ENCODE data around the gene FGB.

Gene FGB

GRCh38 chr4:154597798-154598774 lies 35.3 kb downstream of the FGB start:
- DNase-seq, result no peak

- no peak for DNase-seq
Measured at GRCh38 chr4:154602404-154603020, 39.7 kb downstream of the FGB start.

GRCh38 chr4:154603033-154603943 lies 40.5 kb downstream of the FGB start:
- DNase-seq, result no peak

DNA sequence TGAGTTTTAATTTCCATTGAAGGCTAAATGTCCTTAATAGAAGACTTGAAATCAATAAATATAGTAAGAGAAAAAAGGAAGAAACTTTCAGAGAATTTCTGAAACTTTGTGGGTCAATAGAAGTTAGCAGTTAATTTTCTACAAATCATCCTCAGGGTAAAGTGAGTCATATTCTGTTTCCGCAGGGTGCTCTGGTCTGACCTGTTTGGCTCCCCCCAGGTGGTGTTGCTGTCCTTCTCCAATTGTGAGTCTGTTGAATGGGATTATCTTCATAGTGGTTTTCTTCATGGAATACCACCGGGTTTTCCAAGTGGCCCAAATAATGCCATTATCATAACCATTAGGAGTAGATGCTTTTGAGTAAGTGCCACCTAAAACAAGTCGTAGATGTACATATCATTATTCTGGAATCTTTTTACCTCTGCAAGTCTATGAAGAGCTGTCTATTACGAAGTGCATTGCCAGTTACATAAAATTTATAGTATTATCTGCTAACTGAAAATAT lies 41.9 kb downstream of the FGB start:
- no peak for DNase-seq

DNA sequence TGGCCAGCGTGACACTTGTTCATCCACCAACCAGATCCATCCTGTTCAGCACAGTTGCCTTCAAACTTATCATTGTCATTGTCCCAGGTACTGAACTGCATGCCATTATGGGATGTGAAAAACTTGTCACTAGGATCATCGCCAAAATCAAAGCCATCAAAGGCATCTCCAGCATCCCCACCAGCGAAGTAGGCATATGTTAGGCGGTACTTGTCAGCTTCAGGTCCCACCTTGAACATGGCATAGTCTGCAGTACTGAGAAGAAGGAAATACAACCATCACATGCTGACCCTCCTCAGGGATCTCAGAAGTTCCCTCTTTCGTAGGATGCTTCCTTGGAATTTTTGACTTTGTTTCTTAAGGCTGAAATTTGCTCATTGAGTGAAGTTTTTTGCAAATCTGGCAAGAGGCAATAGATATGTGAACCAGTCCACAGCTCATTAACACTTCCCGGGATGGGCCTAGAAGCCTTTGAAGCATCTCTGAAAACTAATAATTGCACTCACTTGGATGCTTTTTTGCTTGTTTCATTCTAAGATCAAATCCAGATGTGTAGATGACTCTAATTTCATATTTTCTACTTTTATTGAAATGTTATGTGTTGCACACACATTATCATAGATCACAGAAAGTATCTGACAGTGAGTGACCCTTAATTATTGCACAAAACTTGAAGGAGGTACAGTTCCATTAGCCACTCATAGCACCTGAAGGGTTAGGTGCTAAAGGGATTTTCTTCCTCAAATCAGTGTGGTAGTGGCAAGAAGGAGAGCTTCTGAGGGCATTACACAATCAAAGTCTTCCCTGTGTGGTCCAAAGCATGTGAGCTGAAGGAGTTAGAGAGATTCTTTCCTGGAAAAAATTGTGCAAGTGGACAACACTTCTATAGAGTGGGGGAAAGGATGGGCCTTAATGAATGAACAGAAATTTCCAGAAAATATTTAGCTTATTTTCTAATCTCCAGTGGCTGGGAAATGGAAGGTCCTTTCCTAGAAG lies 44.2 kb downstream of the FGB start:
- DNase-seq, result no peak

- no peak for DNase-seq
Measured at GRCh38 chr4:154608361-154609252, 45.8 kb downstream of the FGB start.

DNA sequence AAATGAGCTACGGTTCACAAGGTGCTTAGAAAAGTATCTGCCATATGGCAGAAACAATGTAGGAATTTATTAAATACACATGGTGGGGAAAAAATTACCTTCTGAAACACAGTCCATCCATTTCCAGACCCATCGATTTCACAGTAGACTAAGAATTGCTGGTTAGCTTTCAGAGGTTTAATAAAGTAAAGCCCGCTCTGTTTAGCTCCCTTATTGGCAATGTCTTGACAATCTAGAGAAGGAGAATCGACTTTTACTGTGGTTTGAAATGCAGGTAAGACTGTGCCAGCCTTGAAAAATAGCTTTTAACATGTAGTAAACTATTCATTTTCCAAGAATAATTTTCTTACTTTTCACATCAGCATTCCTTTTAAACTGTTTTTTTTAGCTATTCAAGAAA lies 46.7 kb downstream of the FGB start:
- DNase-seq, result no peak

- DNase-seq, result no peak
Measured at GRCh38 chr4:154610582-154610981, 47.8 kb downstream of the FGB start.

DNA sequence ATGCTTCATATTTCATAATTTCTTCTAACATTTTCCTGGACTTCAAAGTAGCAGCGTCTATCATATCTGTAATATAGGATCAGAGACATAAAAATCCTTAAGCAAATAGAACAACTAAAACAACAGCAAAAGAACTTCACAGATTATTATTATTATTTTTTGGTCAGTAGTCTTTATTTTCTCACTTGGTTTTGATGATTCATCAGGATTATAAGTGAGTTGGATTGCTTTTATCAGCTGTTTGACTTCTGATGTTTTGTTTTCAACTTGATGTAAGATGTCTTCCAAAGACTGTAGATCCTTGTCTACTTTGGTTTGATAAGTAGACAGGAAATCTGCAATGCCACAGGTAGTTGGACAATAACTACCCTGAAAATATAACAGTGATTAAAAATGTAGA lies 49.0 kb downstream of the FGB start:
- no peak for DNase-seq

GRCh38 chr4:154612472-154613414 lies 49.9 kb downstream of the FGB start, which contains the start of gene FGG:
TSS of gene FGG (minus strand) at chr4:154612656. CDS start at chr4:154612609, 47 bp downstream.
- no peak for DNase-seq

GRCh38 chr4:154614306-154614705 lies 51.5 kb downstream of the FGB start:
- no peak for DNase-seq

GRCh38 chr4:154615211-154615610 lies 52.4 kb downstream of the FGB start:
- DNase-seq, result no peak

DNA sequence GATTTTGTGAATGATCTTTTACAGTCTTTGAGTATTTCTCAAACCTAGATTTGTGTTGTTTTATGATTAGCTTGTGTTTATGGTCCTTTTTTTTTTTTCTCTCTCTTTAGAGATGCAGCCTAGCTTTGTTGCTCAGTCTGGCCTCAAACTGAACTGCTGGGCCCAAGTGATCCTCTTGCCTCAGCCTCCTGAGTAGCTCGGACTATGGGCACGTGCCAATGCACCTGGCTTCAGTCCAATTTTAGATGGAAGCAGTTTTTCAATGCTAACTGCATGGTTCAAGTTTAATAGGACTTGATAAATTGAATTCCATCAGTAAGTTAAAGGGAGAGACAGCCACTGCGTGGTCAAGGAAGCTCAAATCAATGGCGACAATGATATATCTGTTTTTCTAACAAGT lies 53.5 kb downstream of the FGB start:
- no peak for DNase-seq

DNA sequence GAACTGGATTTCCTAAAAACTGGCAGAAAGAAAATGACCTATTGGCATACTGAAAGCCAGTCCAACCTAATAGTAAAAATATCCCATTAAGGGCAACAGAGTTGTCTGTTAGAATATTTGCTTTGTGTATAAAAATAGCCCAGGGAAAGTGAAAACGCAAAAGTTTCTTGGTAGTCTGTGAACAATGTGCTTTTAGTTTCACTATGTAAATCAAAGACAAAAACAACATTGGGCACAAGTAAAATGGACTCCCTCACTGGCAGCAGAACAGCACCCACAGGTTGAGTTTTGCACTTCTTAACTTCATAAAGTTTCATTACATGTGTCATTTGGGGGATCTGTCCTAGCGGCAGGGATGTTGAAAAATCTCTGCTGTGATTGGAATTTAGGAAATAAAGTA lies 53.9 kb downstream of the FGB start:
- DNase-seq, result no peak

DNA sequence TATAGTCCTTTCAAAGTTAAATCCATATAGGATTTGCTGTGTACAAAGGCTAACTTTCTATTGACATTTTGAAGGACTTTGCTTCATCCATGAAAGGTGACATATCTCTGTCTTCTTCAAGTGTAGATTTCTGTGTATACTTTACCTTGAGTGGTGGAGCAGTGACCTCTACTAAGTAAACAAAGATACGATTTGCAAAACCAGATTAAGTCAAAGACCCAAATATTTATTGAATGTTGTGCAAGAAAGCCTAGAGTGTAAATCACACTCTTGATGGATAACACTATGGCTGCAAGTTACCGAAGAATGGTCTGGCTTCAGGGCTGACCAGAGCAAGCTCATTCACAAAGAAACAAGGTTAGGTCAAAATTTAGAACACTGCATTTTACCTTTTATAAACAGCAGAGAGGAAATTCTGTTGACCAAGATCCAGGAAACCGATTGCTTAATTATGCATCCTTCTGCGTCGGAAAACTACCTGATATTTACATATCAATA lies 55.1 kb downstream of the FGB start:
- no peak for DNase-seq

GRCh38 chr4:154618708-154619315 lies 56.0 kb downstream of the FGB start:
- peak; percentile 5 for DNase-seq

DNA sequence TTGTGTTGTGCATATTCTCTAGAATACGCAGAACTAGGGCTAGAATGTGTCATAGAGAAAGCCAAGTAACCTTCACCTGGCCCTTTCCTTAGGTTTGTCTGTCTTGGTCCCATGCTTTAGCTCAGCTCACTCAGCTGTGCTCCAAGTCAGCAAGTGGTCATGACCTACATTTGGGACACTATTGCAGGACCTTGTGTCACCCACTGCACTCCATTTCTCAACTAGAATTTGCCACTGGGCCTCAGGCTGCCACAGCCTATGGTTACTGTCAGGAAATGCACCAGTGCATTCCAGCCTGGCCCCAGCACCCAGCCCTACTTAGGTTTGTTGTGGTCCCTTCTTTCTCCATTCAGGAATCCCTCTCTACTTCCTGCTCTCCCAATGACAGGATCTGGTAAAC lies 57.3 kb downstream of the FGB start:
- DNase-seq, result no peak

All from GDM1 (cell line).